Measurements from ENCODE around the gene TMC3.

GRCh38 chr15:81356252-81356651 lies 17.8 kb downstream of the TMC3 start:
- TF ChIP-seq EZH2phosphoT487 (IDR thresholded peaks at IDR 0.05; ENCODE audit: insufficient read depth, low read depth) (no peak), EZH2 (IDR thresholded peaks at IDR 0.05; ENCODE audit: insufficient read depth, poor library complexity, severe bottlenecking) (no peak)
